ENCODE data around the gene NT5DC1. TPM values are rescaled to one million over a fixed set of nuclear protein-coding genes. Genes with fewer than 3 reads are reported as not detected.

The NT5DC1 gene
- total and polyA plus RNA-seq, 10 of the 15 experiments (the other 5 are each of a cell fraction or from before 2014, with no cell fraction given), result 40.8 to 140 (median 66.8) TPM

- FAIRE-seq (no peak), DNase-seq (ENCODE audit: low read depth, low spot score) (no peak), ATAC-seq (no peak)
- H3K4me3 ChIP-seq, result no peak overlapping the region
- in situ Hi-C loops (cut with MboI), result no loop called here
- H4K20me1 ChIP-seq (ENCODE audit: control insufficient read depth, insufficient read depth), result no peaks in the 10 kb centered on the region
- ChIA-PET SMC1A (ENCODE audit: uncharacterized antibody, unreplicated experiment) (interaction anchor here (1.4 kb wide), 1 partner anchor 9 kb away, joined by 3 read pairs; no protein-coding TSS in a partner anchor), RAD21 (ENCODE audit: unreplicated experiment) (no interaction called here), POLR2A (no interaction called here), CTCF (interaction anchor here (0.7 to 0.9 kb wide), 3 partner anchors 8 to 71 kb away, joined by 3 read pairs; no protein-coding TSS in a partner anchor)
- H3K9me3 ChIP-seq (replicated peaks; ENCODE audit: control insufficient read depth, insufficient read depth, low read length), result no peaks in the 10 kb centered on the region; the same call in 2 of the 3 replicates
- WGBS (ENCODE audit: insufficient coverage, insufficient replicate concordance, low lambda C conversion rate, missing lambda C conversion rate), result 80% methylated on average over 3 of the region's 3 CpGs
- H2AFZ ChIP-seq (ENCODE audit: control insufficient read depth, low read depth, low read length), result no peak overlapping the region
- H3K4me2 ChIP-seq (ENCODE audit: control insufficient read depth, insufficient read depth), result no peak overlapping the region
- H3K9ac ChIP-seq (ENCODE audit: control insufficient read depth, insufficient read depth, low read length), result no peak overlapping the region
- H3K79me2 ChIP-seq (ENCODE audit: control insufficient read depth, insufficient read depth, low read length), result no peaks in the 10 kb centered on the region
- H3K36me3 ChIP-seq (ENCODE audit: control insufficient read depth in 2 of 2, insufficient read depth in 2 of 2, low read length in 1 of 2), result peaks cover 0 to 5% of the 10 kb centered on the region in 2 experiments; a peak in 2 of 4 replicates
- no peak for TF ChIP-seq CHD1 (IDR thresholded peaks at IDR 0.05; ENCODE audit: low read depth, low read length)
- TF ChIP-seq SREBF2 (IDR thresholded peaks at IDR 0.05; ENCODE audit: low read length), result no peak
- no peak for TF ChIP-seq MTA3 (IDR thresholded peaks at IDR 0.05; ENCODE audit: borderline replicate concordance, low read length)
- no peak for TF ChIP-seq MEF2B (IDR thresholded peaks at IDR 0.05; ENCODE audit: partially characterized antibody, poor library complexity, severe bottlenecking)
- no peak for TF ChIP-seq CHD2 (IDR thresholded peaks at IDR 0.05; ENCODE audit: borderline replicate concordance, low read depth, low read length)
- TF ChIP-seq SIX5 (IDR thresholded peaks at IDR 0.05; ENCODE audit: low read depth, low read length, severe bottlenecking), result no peak
- no peak for TF ChIP-seq TCF3 (IDR thresholded peaks at IDR 0.05; ENCODE audit: borderline replicate concordance, insufficient read depth, low read depth, low read length)
- TF ChIP-seq POU2F2 (IDR thresholded peaks at IDR 0.05; ENCODE audit: borderline replicate concordance, low read depth, low read length), result no peak
- TF ChIP-seq KDM1A (IDR thresholded peaks at IDR 0.05; ENCODE audit: borderline replicate concordance), result no peak
- TF ChIP-seq REST (IDR thresholded peaks at IDR 0.05; ENCODE audit: low read depth, low read length), result no peak
- no peak for TF ChIP-seq NFXL1 (IDR thresholded peaks at IDR 0.05; ENCODE audit: borderline replicate concordance)
- no peak for TF ChIP-seq RUNX3 (IDR thresholded peaks at IDR 0.05; ENCODE audit: low read length)
- intact Hi-C loops (cut with micrococcal nuclease; ENCODE audit: unreplicated experiment), result no loop called here
- no TSS peak for BruUV-seq (replicated peaks)
- no peaks in the 10 kb centered on the region for H3K27me3 ChIP-seq (replicated peaks in 1 of 2; ENCODE audit: control insufficient read depth in 2 of 2, insufficient read depth in 2 of 2, low read length in 1 of 2)
- H3K4me1 ChIP-seq (ENCODE audit: control insufficient read depth, insufficient read depth, low read length), result no peaks in the 10 kb centered on the region
- H3K27ac ChIP-seq (ENCODE audit: control insufficient read depth, insufficient read depth), result no peak overlapping the region
Measured at GRCh38 chr6:116196841-116197240, 96.2 kb downstream of the NT5DC1 start.

Measured in GM12878 (cell line).